Adrenal gland (tissue), 12 donors: ENCODE data around the gene DDX56. TPM values are rescaled to one million over a fixed set of nuclear protein-coding genes. Genes with fewer than 3 reads are reported as not detected.
"Not testable (repeated sequence)": the region's sequence is repeated elsewhere in the genome, so short reads cannot be mapped to it uniquely, and the experiment has no call there.

ENCODE experiments used
- DNase-seq, 7 donors: peaks; one replicate each; pipeline ENCODE4 v3.0.0-alpha.2; 2019 to 2020
- H3K27ac ChIP-seq, 5 donors: fragments of 200-600 bp; sonication (generic) in 4 of 5; 1 replicate in 3 of 5; 2 replicates in 2 of 5; pipeline versions ENCODE4 v1.5.1 to v1.8.0; 2016 to 2020; ENCODE audit warnings: mild to moderate bottlenecking in 1 of 5
- H3K27me3 ChIP-seq: fragments of 200-600 bp; 2 replicates; pipeline ENCODE4 v1.8.0; 2021
- H3K36me3 ChIP-seq, 2 donors: fragments of 200-600 bp; replicated peaks in 1 of 2; 1 replicate in 1 of 2; 2 replicates in 1 of 2; pipeline versions ENCODE4 v1.5.1 to v1.8.0; 2018 to 2022
- H3K4me1 ChIP-seq, 2 donors: fragments of 200-600 bp; replicated peaks in 1 of 2; 1 replicate in 1 of 2; 2 replicates in 1 of 2; pipeline versions ENCODE4 v1.5.1 to v1.8.0; 2018 to 2021
- H3K4me3 ChIP-seq, 4 donors: fragments of 200-600 bp; sonication (generic) in 3 of 4; one replicate each; pipeline ENCODE4 v1.5.1; 2016 to 2018
- H3K9me3 ChIP-seq, 3 donors: fragments of 200-600 bp; sonication (generic) in 1 of 3; replicated peaks in 1 of 3; 1 replicate in 2 of 3; 2 replicates in 1 of 3; pipeline versions ENCODE4 v1.5.1 to v1.8.0; 2016 to 2021
- POLR2A ChIP-seq, 2 donors: fragments of 450-650 bp; IDR thresholded peaks; one replicate each; pipeline ENCODE4 v1.6.1; 2017; ENCODE audit warnings: antibody characterized with exemption in 2 of 2, mild to moderate bottlenecking in 2 of 2, moderate library complexity in 1 of 2
- WGBS, 4 donors: extraction: QIAGEN DNeasy Blood & Tissue Kit in 2 of 4; methylation state at CpG; one replicate each; pipeline versions ENCODE4 v1.1.5 to v1.1.7; 2013 to 2017; 5-methylcytosine and 5-hydroxymethylcytosine counted together
- intact Hi-C, 2 donors: fragments of 100-400 bp; cut with DNase I; formaldehyde crosslinking; loops; one replicate each; pipeline versions ENCODE4 v1.14.1 to v1.15.0; 2022 to 2023
- polyA plus RNA-seq, 3 donors: library from polyadenylated mRNA; stranded (reverse); fragments of 200-250 nt in 2 of 3; fragments of 350-450 nt in 1 of 3; fragmentation: Illumina TruSeq in 1 of 3; extraction: RNeasy Lipid Tissue Mini Kit (QIAGEN cat#74804) in 1 of 3; gene quantifications; one replicate each; pipeline ENCODE4 v1.2.3, GENCODE V29; 2013 to 2014
- total RNA-seq, 9 donors: library from RNA; depleted of rRNA in 4 of 9; stranded (reverse); fragments of >200 nt in 4 of 9; fragments of 120-200 nt in 1 of 9; fragmentation: NEBNext Ultra II Directional in 1 of 9; extraction: Animal tissue kit (Norgen Biotek cat#: 25700) in 1 of 9; gene quantifications; one replicate each; pipeline versions ENCODE4 v1.1.0 to v1.2.4, GENCODE V29; 2013 to 2023
- TF ChIP-seq, protein P1 (sequence below), 6 experiments: fragments of 450-650 bp in 4 of 6; fragments of 200-600 bp in 2 of 6; sonication (generic) in 1 of 6; IDR thresholded peaks; 1 replicate in 5 of 6; 2 replicates in 1 of 6; pipeline versions ENCODE4 v1.5.1 to v1.8.0; 2016 to 2021; ENCODE audit warnings: antibody characterized with exemption in 6 of 6, mild to moderate bottlenecking in 2 of 6, moderate library complexity in 1 of 6
- donor health status: healthy with polysubstance abuse.
- donor health status: Bipolar disorder and iron deficiency.
- donor health status: DM: yes; HTN: yes; CAD: no.
- donor health status: DM: no; HTN: no; CAD: no.
- donor health status: DM: no; HTN: no; CAD: no.
- donor health status: DM: yes; HTN: yes; CAD: no.

DDX56 gene
- total and polyA plus RNA-seq, 12 donors: 35.9 to 543 (median 72.8) TPM

DNA sequence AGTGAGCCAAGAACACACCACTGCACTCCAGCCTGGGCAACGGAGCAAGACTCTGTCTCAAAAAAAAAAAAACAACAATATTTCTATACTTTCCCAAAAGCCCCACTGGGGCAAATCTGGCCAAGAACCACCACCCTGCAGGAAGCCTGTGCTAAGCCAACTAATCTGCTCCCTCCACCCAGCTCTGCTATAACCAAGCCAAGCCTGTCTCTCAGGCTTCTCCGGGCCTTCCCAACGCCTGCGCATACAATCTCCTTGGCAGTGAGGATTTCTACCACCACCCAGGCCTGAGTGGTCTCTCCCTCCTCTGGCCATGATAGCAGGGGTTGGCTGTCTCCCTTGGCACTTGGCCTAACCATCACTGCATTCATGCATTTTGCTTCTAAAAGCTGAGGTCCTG, 14.2 kb downstream of the DDX56 start:
- H3K27me3 ChIP-seq: no peaks in the 10 kb centered on the region
- H3K36me3 ChIP-seq: peaks cover 0 to 2% of the 10 kb centered on the region in 2 donors
- no peak for TF ChIP-seq POLR2A (IDR thresholded peaks at IDR 0.05)
- TF ChIP-seq, protein P1, sequence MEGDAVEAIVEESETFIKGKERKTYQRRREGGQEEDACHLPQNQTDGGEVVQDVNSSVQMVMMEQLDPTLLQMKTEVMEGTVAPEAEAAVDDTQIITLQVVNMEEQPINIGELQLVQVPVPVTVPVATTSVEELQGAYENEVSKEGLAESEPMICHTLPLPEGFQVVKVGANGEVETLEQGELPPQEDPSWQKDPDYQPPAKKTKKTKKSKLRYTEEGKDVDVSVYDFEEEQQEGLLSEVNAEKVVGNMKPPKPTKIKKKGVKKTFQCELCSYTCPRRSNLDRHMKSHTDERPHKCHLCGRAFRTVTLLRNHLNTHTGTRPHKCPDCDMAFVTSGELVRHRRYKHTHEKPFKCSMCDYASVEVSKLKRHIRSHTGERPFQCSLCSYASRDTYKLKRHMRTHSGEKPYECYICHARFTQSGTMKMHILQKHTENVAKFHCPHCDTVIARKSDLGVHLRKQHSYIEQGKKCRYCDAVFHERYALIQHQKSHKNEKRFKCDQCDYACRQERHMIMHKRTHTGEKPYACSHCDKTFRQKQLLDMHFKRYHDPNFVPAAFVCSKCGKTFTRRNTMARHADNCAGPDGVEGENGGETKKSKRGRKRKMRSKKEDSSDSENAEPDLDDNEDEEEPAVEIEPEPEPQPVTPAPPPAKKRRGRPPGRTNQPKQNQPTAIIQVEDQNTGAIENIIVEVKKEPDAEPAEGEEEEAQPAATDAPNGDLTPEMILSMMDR (IDR thresholded peaks at IDR 0.05): no peak
- no peak overlapping the region for H3K4me3 ChIP-seq
- intact Hi-C loops: no loop called here
- H3K4me1 ChIP-seq: no peaks in the 10 kb centered on the region
- DNase-seq: peak in 2 of 7 donors; percentile 2 to 10
- no peaks in the 10 kb centered on the region for H3K9me3 ChIP-seq
- 77 to 95% (median 91%) methylated on average over 4 of the region's 4 CpGs for WGBS, 4 donors
- no peak overlapping the region for H3K27ac ChIP-seq

DNA sequence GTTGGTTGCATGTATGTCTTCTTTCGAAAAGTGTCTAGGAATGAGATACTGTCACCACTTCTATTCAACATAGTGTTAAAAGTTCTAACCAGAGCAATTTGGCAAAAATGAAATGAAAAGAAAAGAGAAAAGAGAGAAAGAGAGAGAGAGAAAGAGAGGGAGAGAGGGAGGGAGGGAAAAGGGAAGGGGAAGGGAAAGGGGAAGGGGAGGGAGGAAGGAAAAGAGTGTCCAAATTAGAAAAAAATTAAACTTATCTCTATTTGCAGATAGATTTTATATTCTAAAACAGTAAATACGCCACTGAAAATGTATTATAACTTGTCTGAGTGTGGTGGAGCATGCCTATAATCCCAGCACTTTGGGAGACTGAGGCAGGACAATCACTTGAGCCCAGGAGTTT, 16.2 kb downstream of the DDX56 start:
- H3K4me1 ChIP-seq: no peaks in the 10 kb centered on the region
- H3K27me3 ChIP-seq: no peaks in the 10 kb centered on the region
- no peak for DNase-seq
- no peaks in the 10 kb centered on the region for H3K9me3 ChIP-seq
- intact Hi-C loops: no loop called here
- WGBS, 4 donors: 76 to 92% (median 87%) methylated on average over 2 of the region's 2 CpGs
- H3K4me3 ChIP-seq: no peak overlapping the region
- no peak overlapping the region for H3K27ac ChIP-seq
- TF ChIP-seq, protein P1 (IDR thresholded peaks at IDR 0.05): no peak
- no peaks in the 10 kb centered on the region for H3K36me3 ChIP-seq

DNA sequence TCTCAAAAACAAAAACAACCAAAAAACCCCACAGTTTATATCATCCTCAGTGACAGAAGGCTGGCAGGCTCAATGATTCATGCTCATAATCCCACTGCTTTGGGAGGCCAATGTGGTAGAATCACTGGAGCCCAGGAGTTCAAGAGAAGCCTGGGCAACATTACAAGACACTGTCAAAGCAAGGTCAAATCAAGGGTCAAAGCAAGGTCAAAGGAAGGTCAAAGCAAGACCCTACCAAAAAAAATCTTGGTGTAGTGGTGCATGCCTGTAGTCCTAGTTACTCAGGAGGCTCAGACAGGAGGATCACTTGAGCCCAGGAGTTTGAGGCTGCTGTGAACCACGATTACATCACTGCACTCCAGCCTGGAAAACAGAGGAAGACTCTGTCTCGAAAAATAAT, 18.4 kb downstream of the DDX56 start:
- H3K4me1 ChIP-seq: no peaks in the 10 kb centered on the region
- H3K27me3 ChIP-seq: no peaks in the 10 kb centered on the region
- intact Hi-C loops: no loop called here
- no peaks in the 10 kb centered on the region for H3K36me3 ChIP-seq
- H3K4me3 ChIP-seq: no peak overlapping the region
- TF ChIP-seq, protein P1 (IDR thresholded peaks at IDR 0.05): no peak
- TF ChIP-seq POLR2A (IDR thresholded peaks at IDR 0.05): no peak
- WGBS, 4 donors: 65 to 69% (median 66%) methylated on average over 2 of the region's 2 CpGs
- no peak overlapping the region for H3K27ac ChIP-seq
- peak in 1 of 7 donors; percentile 1 for DNase-seq
- H3K9me3 ChIP-seq: no peaks in the 10 kb centered on the region

DNA sequence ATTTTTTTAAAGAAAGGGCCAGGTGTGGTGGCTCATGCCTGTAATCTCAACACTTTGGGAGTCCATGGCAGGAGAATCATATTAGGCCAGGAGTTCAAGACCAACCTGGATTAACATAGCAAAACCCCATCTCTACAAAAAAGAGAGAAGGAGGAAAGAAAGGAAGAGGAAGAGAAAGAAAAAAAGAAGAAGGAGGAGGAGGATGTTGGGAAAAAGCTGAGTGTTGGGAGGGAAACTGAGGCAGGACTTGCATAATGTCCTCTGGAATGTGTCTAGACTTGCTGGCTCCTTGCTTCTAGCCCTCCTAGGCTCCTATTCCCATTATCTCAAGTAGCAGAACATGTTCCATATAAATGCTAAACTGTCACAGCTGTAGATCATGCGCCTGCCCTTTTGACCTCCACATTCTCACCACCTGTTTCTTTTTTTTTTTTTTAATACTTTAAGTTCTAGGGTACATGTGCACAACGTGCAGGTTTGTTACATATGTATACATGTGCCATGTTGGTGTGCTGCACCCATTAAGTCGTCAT, 21.2 kb downstream of the DDX56 start:
- H3K27ac ChIP-seq, H3K9me3 ChIP-seq, H3K27me3 ChIP-seq, intact Hi-C loops, H3K4me1 ChIP-seq, DNase-seq, H3K36me3 ChIP-seq, H3K4me3 ChIP-seq: not testable (repeated sequence)
- WGBS, 4 donors: 54 to 71% (median 69%) methylated on average over 3 of the region's 3 CpGs

DNA sequence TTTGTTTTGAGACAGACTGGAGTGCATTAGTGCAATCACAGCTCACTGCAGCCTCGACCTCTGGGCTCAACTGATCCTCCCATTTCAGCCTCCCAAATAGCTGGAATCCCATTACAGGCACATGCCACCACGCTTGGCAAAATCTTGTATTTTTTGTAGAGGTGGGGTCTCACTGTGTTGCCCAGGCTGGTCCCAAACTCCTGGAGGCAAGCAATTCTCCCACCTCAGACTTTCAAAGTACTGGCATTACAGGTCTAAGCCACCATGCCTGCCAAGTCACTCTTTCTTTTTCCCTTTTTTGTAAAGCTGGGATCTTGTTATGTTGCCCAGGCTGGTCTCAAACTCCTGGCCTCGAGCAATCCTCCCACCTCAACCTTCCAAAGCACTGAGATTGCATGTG, 24.3 kb downstream of the DDX56 start:
- 70 to 82% (median 79%) methylated on average over 3 of the region's 3 CpGs for WGBS, 4 donors
- intact Hi-C loops: no loop called here
- TF ChIP-seq, protein P1 (IDR thresholded peaks at IDR 0.05): no peak
- no peak for TF ChIP-seq POLR2A (IDR thresholded peaks at IDR 0.05)
- DNase-seq: no peak
- no peak overlapping the region for H3K4me3 ChIP-seq
- no peaks in the 10 kb centered on the region for H3K36me3 ChIP-seq
- H3K9me3 ChIP-seq: no peaks in the 10 kb centered on the region
- no peak overlapping the region for H3K27ac ChIP-seq
- H3K27me3 ChIP-seq: no peaks in the 10 kb centered on the region
- H3K4me1 ChIP-seq: peaks cover 0 to 9% of the 10 kb centered on the region in 2 donors
